K562 (cell line): ENCODE results near the gene KCNN4. TPM values are rescaled to one million over a fixed set of nuclear protein-coding genes. Genes with fewer than 3 reads are reported as not detected.

ENCODE experiments used
- DEAF1 ChIP-seq: fragments of 450-650 bp; formaldehyde crosslinking; IDR thresholded peaks from 2 replicates; pipeline ENCODE4 v1.4.0; 2020; ENCODE audit warnings: mild to moderate bottlenecking, moderate library complexity
- GATAD2A ChIP-seq: fragments of 450-650 bp; IDR thresholded peaks from 2 replicates; pipeline ENCODE4 v1.6.1; 2017
- IRF9 ChIP-seq: fragments of 450-650 bp; IDR thresholded peaks from 2 replicates; pipeline ENCODE4 v1.6.1; 2016; ENCODE audit warnings: missing biosample characterization, missing genetic modification characterization
- KLF16 ChIP-seq: IDR thresholded peaks from 2 replicates; pipeline ENCODE4 v1.6.1; 2016; ENCODE audit warnings: antibody characterized with exemption
- POLR3A ChIP-seq: IDR thresholded peaks from 2 replicates; pipeline ENCODE4 v1.6.1; 2011; ENCODE audit warnings: borderline replicate concordance, mild to moderate bottlenecking, moderate library complexity; ENCODE audit not compliant: insufficient read length, insufficient read depth; ENCODE audit errors: extremely low read depth
- POU5F1 ChIP-seq: fragments of 150-350 bp; IDR thresholded peaks from 2 replicates; pipeline ENCODE4 v1.6.1; 2014; ENCODE audit warnings: borderline replicate concordance, low read length, low read depth, mild to moderate bottlenecking; ENCODE audit not compliant: partially characterized antibody
- RBFOX2 ChIP-seq: fragments of 200-400 bp; formaldehyde crosslinking; IDR thresholded peaks from 2 replicates; pipeline ENCODE4 v1.6.1; 2017; ENCODE audit warnings: low read depth, mild to moderate bottlenecking, low read length, moderate library complexity
- SMAD4 ChIP-seq: fragments of 250-450 bp; sonication (Bioruptor Pico); conservative IDR thresholded peaks from 2 replicates; pipeline ENCODE4 v1.8.0; 2021; ENCODE audit warnings: inconsistent platforms, mild to moderate bottlenecking, moderate library complexity
- SNIP1 ChIP-seq: fragments of 450-650 bp; IDR thresholded peaks from 2 replicates; pipeline ENCODE4 v1.7.1; 2017; ENCODE audit warnings: low read depth, mild to moderate bottlenecking
- SRF ChIP-seq, 2 experiments: fragments of 250-450, 450-650 bp in 1 of 2; sonication (Bioruptor Pico) in 1 of 2; sonication (generic) in 1 of 2; formaldehyde crosslinking; IDR thresholded peaks; 2 replicates each; pipeline versions ENCODE4 v1.5.0 to v1.5.1; 2020 to 2022; ENCODE audit warnings: mild to moderate bottlenecking in 1 of 2, missing genetic modification reagents in 1 of 2
- SRSF9 ChIP-seq: fragments of 200-400 bp; formaldehyde crosslinking; IDR thresholded peaks from 2 replicates; pipeline ENCODE4 v1.6.1; 2017; ENCODE audit warnings: low read depth, low read length, borderline replicate concordance
- TRIM28 ChIP-seq: fragments of 450-650 bp; IDR thresholded peaks from 2 replicates; pipeline ENCODE4 v1.6.1; 2017
- ZBTB11 ChIP-seq, 3 experiments: fragments of 200-800 bp in 1 of 3; fragments of 250-450 bp in 1 of 3; fragments of 450-650 bp in 1 of 3; sonication (Bioruptor Pico) in 1 of 3; sonication (Bioruptor generic) in 1 of 3; formaldehyde crosslinking in 1 of 3; IDR thresholded peaks; 2 replicates each; pipeline versions ENCODE4 v1.6.1 to v1.8.0; 2016 to 2022; ENCODE audit warnings: mild to moderate bottlenecking in 2 of 3, missing genetic modification characterization in 2 of 3, missing compliant biosample characterization in 1 of 3, moderate library complexity in 1 of 3
- ZKSCAN1 ChIP-seq: fragments of 150-350 bp; IDR thresholded peaks from 2 replicates; pipeline ENCODE4 v1.6.1; 2016; ENCODE audit warnings: low read depth, low read length
- polyA plus RNA-seq, 8 experiments: library from polyadenylated mRNA; depleted of rRNA in 4 of 8; stranded (reverse) in 5 of 8; unstranded in 3 of 8; fragments of >200 nt; fragmentation: Nextera tagmentation in 2 of 8; fragmentation: Illumina TruSeq in 1 of 8; extraction: Ambion mirVana in 2 of 8; extraction: Trizol in 1 of 8; gene quantifications; 2 replicates each; pipeline versions ENCODE4 v1.2.1 to v1.2.3, GENCODE V29; 2011 to 2014; ENCODE audit warnings: inconsistent platforms in 1 of 8, missing spikeins in 1 of 8
- total RNA-seq, 7 experiments: library from RNA; depleted of rRNA in 6 of 7; stranded (reverse); fragments of >200 nt in 6 of 7; fragmentation: Illumina TruSeq in 2 of 7; extraction: Trizol in 2 of 7; gene quantifications; 2 replicates each; pipeline versions ENCODE4 v1.2.1 to v1.2.3, GENCODE V29; 2011 to 2021; ENCODE audit warnings: low replicate concordance in 1 of 7
- TF ChIP-seq, protein P1 (sequence below): sonication (generic); formaldehyde crosslinking; IDR thresholded peaks from 2 replicates; pipeline ENCODE4 v1.8.0; 2022; ENCODE audit warnings: mild to moderate bottlenecking, missing genetic modification reagents
- TF ChIP-seq, protein P2 (sequence below): sonication (generic); formaldehyde crosslinking; IDR thresholded peaks from 2 replicates; pipeline ENCODE4 v1.8.0; 2022; ENCODE audit warnings: mild to moderate bottlenecking, low read depth, missing genetic modification reagents

Gene KCNN4
- total and polyA plus RNA-seq, 9 of the 15 experiments (the other 6 are each of a cell fraction or from before 2014, with no cell fraction given): 0.53 to 37.7 (median 25.9) TPM

GRCh38 chr19:43789029-43789428, 8.3 kb upstream of the KCNN4 start (continued):
- peak in 1 of 3 experiments; percentile 54; a peak in 1 of 6 replicates for TF ChIP-seq ZBTB11 (CRISPR knock-in tag; IDR thresholded peaks at IDR 0.05)
- TF ChIP-seq IRF9 (tag): no peak
- TF ChIP-seq TRIM28: no peak
- TF ChIP-seq, protein P1, sequence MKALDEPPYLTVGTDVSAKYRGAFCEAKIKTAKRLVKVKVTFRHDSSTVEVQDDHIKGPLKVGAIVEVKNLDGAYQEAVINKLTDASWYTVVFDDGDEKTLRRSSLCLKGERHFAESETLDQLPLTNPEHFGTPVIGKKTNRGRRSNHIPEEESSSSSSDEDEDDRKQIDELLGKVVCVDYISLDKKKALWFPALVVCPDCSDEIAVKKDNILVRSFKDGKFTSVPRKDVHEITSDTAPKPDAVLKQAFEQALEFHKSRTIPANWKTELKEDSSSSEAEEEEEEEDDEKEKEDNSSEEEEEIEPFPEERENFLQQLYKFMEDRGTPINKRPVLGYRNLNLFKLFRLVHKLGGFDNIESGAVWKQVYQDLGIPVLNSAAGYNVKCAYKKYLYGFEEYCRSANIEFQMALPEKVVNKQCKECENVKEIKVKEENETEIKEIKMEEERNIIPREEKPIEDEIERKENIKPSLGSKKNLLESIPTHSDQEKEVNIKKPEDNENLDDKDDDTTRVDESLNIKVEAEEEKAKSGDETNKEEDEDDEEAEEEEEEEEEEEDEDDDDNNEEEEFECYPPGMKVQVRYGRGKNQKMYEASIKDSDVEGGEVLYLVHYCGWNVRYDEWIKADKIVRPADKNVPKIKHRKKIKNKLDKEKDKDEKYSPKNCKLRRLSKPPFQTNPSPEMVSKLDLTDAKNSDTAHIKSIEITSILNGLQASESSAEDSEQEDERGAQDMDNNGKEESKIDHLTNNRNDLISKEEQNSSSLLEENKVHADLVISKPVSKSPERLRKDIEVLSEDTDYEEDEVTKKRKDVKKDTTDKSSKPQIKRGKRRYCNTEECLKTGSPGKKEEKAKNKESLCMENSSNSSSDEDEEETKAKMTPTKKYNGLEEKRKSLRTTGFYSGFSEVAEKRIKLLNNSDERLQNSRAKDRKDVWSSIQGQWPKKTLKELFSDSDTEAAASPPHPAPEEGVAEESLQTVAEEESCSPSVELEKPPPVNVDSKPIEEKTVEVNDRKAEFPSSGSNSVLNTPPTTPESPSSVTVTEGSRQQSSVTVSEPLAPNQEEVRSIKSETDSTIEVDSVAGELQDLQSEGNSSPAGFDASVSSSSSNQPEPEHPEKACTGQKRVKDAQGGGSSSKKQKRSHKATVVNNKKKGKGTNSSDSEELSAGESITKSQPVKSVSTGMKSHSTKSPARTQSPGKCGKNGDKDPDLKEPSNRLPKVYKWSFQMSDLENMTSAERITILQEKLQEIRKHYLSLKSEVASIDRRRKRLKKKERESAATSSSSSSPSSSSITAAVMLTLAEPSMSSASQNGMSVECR: peak; percentile 80; the same call in 1 of the 2 replicates
- TF ChIP-seq ZKSCAN1: no peak
- TF ChIP-seq KLF16: no peak
- TF ChIP-seq POU5F1: no peak
- TF ChIP-seq POLR3A: no peak
- TF ChIP-seq RBFOX2: no peak
- TF ChIP-seq, protein P2, sequence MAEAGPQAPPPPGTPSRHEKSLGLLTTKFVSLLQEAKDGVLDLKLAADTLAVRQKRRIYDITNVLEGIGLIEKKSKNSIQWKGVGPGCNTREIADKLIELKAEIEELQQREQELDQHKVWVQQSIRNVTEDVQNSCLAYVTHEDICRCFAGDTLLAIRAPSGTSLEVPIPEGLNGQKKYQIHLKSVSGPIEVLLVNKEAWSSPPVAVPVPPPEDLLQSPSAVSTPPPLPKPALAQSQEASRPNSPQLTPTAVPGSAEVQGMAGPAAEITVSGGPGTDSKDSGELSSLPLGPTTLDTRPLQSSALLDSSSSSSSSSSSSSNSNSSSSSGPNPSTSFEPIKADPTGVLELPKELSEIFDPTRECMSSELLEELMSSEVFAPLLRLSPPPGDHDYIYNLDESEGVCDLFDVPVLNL (CRISPR knock-in tag): peak; percentile 75; the same call in 1 of the 2 replicates
- TF ChIP-seq GATAD2A: no peak
- TF ChIP-seq SMAD4 (CRISPR knock-in tag): no peak; the same call in 1 of the 2 replicates
- TF ChIP-seq SRSF9: no peak
- peak in 1 of 2 experiments; percentile 90; a peak in 2 of 4 replicates for TF ChIP-seq SRF (CRISPR knock-in tag; IDR thresholded peaks at IDR 0.05)
- TF ChIP-seq DEAF1 (CRISPR knock-in tag): no peak
- no peak for TF ChIP-seq SNIP1
